ENCODE data around the gene MUC5AC.
"Not testable (repeated sequence)": the region's sequence is repeated elsewhere in the genome, so short reads cannot be mapped to it uniquely, and the experiment has no call there.

Gene MUC5AC

GRCh38 chr11:1161410-1162137 is 3.8 kb downstream of the MUC5AC start:
- TF ChIP-seq CTCF (conservative IDR thresholded peaks at IDR 0.05; ENCODE audit: low read depth, low read length), result no peak
- DNase-seq (ENCODE audit: low read depth), result no peak
- no peak overlapping the region for H3K4me3 ChIP-seq (ENCODE audit: low read depth, low read length)

GRCh38 chr11:1162138-1162475 is 4.4 kb downstream of the MUC5AC start:
- no peak for TF ChIP-seq CTCF (conservative IDR thresholded peaks at IDR 0.05; ENCODE audit: low read depth, low read length)
- no peak for DNase-seq (ENCODE audit: low read depth)
- H3K4me3 ChIP-seq (ENCODE audit: low read depth, low read length), result no peak overlapping the region

GRCh38 chr11:1162491-1163311 is 4.9 kb downstream of the MUC5AC start:
- no peak for DNase-seq (ENCODE audit: low read depth)
- TF ChIP-seq CTCF (conservative IDR thresholded peaks at IDR 0.05; ENCODE audit: low read depth, low read length), result no peak

GRCh38 chr11:1163321-1163910 is 5.7 kb downstream of the MUC5AC start:
- TF ChIP-seq CTCF (conservative IDR thresholded peaks at IDR 0.05; ENCODE audit: low read depth, low read length), result no peak
- no peak for DNase-seq (ENCODE audit: low read depth)
- no peak overlapping the region for H3K4me3 ChIP-seq (ENCODE audit: low read depth, low read length)

More at GRCh38 chr11:1162491-1163311, 4.9 kb downstream of the MUC5AC start:
- no peak overlapping the region for H3K4me3 ChIP-seq (ENCODE audit: low read depth, low read length)

GRCh38 chr11:1163911-1164735 is 6.4 kb downstream of the MUC5AC start:
- TF ChIP-seq CTCF (conservative IDR thresholded peaks at IDR 0.05; ENCODE audit: low read depth, low read length), result no peak
- no peak overlapping the region for H3K4me3 ChIP-seq (ENCODE audit: low read depth, low read length)
- DNase-seq (ENCODE audit: low read depth), result no peak

- DNase-seq (ENCODE audit: low read depth); H3K4me3 ChIP-seq (ENCODE audit: low read depth, low read length): not testable (repeated sequence)
These were observed 7.1 kb downstream of the MUC5AC start for GRCh38 chr11:1164779-1165255.

All from choroid plexus epithelial cell (primary cell).